RWPE1 (cell line): ENCODE results near the gene B3GALT5.

Source experiments
- CTCF ChIA-PET: fragments of 350-600 bp; sonication (Branson Sonifier 250); formaldehyde crosslinking; extraction: SDS; loops from one replicate; lab custom pipeline; 2021; lab: Yijun Ruan, JAX
- POLR2A ChIA-PET: fragments of 400-600 bp; formaldehyde crosslinking; extraction: SDS; loops from one replicate; lab custom pipeline; 2020; ENCODE audit warnings: antibody characterized with exemption; ENCODE audit not compliant: low non-redundant PET; lab: Yijun Ruan, JAX
- DNase-seq: peaks from one replicate; pipeline ENCODE4 v3.0.0; 2012; ENCODE audit warnings: low spot score
- H3K27ac ChIP-seq: fragments of 450-650 bp; 2 replicates; pipeline ENCODE4 v1.5.1; 2017
- CTCF ChIP-seq: fragments of 450-650 bp; conservative IDR thresholded peaks from 2 replicates; pipeline ENCODE4 v1.5.1; 2017; ENCODE audit warnings: low read depth, mild to moderate bottlenecking

B3GALT5 gene

GRCh38 chr21:39648879-39649278, 36.1 kb downstream of the B3GALT5 start:
- no peak overlapping the region for H3K27ac ChIP-seq
- POLR2A ChIA-PET: no interaction called here
- TF ChIP-seq CTCF: no peak
- CTCF ChIA-PET: no interaction called here
- no peak for DNase-seq

- no peak for TF ChIP-seq CTCF
- H3K27ac ChIP-seq: no peak overlapping the region
- POLR2A ChIA-PET: no interaction called here
- DNase-seq: no peak
- CTCF ChIA-PET: interaction anchor here (0.6 kb wide), 1 partner anchor 1469 kb away, joined by 4 read pairs; no protein-coding TSS in a partner anchor
These were observed 36.8 kb downstream of the B3GALT5 start for GRCh38 chr21:39649526-39649925.

- POLR2A ChIA-PET: no interaction called here
- CTCF ChIA-PET: no interaction called here
- DNase-seq: no peak
- no peak for TF ChIP-seq CTCF
- no peak overlapping the region for H3K27ac ChIP-seq
These were observed 37.6 kb downstream of the B3GALT5 start for GRCh38 chr21:39650306-39650705.

DNA sequence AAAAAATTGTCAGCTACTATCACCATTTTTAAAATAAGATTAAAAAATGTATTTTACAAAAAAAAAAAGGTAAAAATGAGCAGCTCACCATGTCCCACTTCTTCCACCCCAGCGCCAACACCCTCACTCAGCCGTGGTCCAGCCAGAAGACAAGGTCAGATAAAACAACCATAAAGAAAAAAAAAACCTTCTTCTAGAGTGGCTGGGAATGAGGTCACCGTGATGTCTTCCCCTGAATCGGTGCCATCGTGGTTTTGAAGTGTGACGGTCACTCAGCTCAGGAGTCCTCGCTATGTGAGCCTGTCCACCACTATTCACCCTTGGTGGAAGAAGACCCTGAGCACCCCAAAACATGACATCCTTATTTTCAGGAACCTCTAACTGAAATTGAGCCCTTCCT, 38.1 kb downstream of the B3GALT5 start:
- no peak for DNase-seq
- H3K27ac ChIP-seq: no peak overlapping the region
- ChIA-PET POLR2A (no interaction called here), CTCF (no interaction called here)
- TF ChIP-seq CTCF: no peak

DNA sequence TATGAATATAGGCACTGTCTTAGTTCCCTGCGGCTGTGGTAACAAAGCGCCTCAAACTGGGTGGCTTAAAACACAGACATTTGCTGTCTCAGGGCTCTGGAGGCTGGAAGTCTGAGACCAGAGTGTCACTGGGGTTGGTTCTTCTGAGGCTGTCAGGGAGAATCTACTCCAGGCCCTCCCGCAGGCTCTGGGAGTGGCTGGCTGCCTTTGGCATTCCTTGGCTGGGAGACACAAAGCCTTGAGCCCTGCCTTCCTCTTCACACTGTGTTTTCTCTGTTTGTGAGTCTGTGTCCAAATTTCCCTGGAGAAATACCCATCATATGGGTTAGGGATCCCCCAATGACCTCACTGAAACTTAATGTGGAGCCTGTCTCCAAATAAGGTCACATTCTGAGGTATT, 38.5 kb downstream of the B3GALT5 start:
- CTCF ChIA-PET: no interaction called here
- POLR2A ChIA-PET: no interaction called here
- DNase-seq: no peak

GRCh38 chr21:39654951-39655350, 42.2 kb downstream of the B3GALT5 start:
- no peak overlapping the region for H3K27ac ChIP-seq
- no peak for TF ChIP-seq CTCF
- ChIA-PET CTCF (no interaction called here), POLR2A (no interaction called here)
- DNase-seq: no peak

More for the DNA sequence above, 38.5 kb downstream of the B3GALT5 start:
- no peak for TF ChIP-seq CTCF
- no peak overlapping the region for H3K27ac ChIP-seq

DNA sequence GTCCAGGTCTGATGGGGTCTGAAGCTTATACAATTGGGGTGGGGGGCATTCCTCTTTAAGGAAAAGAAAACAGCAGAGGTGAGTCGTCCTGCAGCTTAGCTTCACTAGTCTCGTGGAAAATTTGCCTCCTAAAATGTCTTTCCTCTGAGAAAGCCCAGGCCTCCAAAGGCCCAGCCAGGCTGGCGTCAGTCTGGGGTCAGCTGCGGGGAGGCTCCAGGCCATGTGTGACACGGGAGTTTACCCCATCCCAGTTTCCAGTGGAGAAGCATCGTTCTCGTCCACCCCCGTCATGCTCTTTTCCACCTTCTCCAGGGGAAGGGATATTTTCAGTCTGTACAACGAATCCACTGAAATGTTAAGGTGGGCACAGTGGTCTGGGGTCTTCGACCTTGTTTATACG, 42.8 kb downstream of the B3GALT5 start:
- POLR2A ChIA-PET: no interaction called here
- CTCF ChIA-PET: no interaction called here

More for the DNA sequence above, 42.8 kb downstream of the B3GALT5 start:
- no peak overlapping the region for H3K27ac ChIP-seq
- no peak for DNase-seq
- no peak for TF ChIP-seq CTCF
